ENCODE data around the gene TRIM68. TPM values are rescaled to one million over a fixed set of nuclear protein-coding genes. Genes with fewer than 3 reads are reported as not detected.

Gene TRIM68
- total RNA-seq, 1 donor from 2014 or later = 13.8 TPM

DNA sequence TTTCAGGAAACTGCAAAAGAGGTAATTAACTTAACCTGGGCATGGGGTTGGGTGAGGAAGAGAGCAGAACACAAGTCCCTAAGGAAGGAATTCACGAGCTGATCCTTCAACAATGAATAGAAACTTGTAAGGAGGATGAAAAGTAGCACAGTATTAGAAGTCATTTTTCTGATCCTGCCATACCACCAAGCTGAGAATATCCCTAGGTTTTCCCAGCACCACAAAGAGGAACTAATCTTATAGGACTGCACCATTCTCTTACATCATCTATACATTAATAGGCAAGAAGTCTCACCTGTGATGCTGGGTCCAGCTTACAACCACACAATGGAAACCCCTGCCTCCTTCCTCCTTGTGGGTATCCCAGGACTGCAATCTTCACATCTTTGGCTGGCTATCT, 14.3 kb downstream of the TRIM68 start, which contains the start of gene OR52I1:
TSS of gene OR52I1 (plus strand) at position 301 of the 400 bp plus-strand sequence. CDS start at position 301, 0 bp downstream.
- Histone ChIP-seq H3K27me3 (ENCODE audit: low read depth) (no peaks in the 10 kb centered on the region), H3K36me3 (peaks cover 18% of the 10 kb centered on the region), H3K27ac (no peak within 1 kb of the TSS), H3K4me1 (no peaks in the 10 kb centered on the region), H3K9me3 (no peaks in the 10 kb centered on the region), H3K4me3 (no peak within 1 kb of the TSS)
- intact Hi-C loops (cut with DNase I) = no loop called here
- DNase-seq (no peak), ATAC-seq (no peak)
- no peak for TF ChIP-seq CTCF (IDR thresholded peaks at IDR 0.05)

DNA sequence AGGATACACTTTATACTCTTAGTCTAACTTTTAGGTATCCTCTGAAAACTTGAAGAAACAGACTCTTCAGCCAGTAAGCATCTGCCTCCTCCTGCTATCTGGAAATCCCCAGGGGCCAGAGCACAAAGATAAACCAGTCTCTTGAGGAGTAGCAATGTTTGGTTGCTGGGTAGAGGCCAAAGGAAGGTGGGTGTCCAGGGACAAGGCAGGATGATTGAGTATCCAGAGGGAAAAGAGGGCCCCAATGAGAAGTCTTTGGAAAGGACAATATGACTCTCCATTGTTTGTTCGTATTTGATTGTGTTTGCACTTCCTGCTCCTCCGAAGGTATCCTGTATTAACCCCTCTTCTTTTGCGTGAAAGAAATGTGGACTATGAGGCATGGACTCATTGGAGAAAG, 19.0 kb downstream of the TRIM68 start:
- H3K27me3 ChIP-seq (ENCODE audit: low read depth) = peaks cover 4% of the 10 kb centered on the region
- DNase-seq = no peak
- intact Hi-C loops (cut with DNase I) = no loop called here
- ATAC-seq = no peak
- no peaks in the 10 kb centered on the region for H3K4me1 ChIP-seq
- H3K9me3 ChIP-seq = no peaks in the 10 kb centered on the region
- TF ChIP-seq CTCF (IDR thresholded peaks at IDR 0.05) = no peak
- no peak overlapping the region for H3K27ac ChIP-seq
- H3K4me3 ChIP-seq = no peak overlapping the region
- no peaks in the 10 kb centered on the region for H3K36me3 ChIP-seq

DNA sequence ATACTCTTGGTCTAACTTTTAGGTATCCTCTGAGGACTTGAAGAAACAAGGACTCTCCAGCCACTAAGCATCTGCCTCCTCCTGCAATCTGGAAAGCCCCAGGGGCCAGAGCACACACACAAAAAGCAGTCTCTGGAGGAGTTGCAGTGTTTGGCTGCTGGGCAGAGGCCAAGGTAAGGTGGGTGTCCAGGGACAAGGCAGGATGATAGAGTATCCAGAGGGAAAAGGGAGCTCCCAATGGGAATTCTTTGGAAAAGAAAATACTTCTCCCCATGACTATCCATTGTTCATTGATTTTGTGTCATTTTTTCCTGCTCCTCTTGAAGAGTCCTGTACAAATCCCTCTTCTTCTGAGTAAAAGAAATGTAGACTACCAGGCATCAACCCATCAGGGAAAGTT, 26.6 kb downstream of the TRIM68 start, which contains the start of gene OR52I2:
TSS of gene OR52I2 (plus strand) at position 301 of the 400 bp plus-strand sequence.
- DNase-seq (no peak), ATAC-seq (no peak)
- no peaks in the 10 kb centered on the region for H3K36me3 ChIP-seq
- no peak within 1 kb of the TSS for H3K27ac ChIP-seq
- intact Hi-C loops (cut with DNase I) = no loop called here
- no peak for TF ChIP-seq CTCF (IDR thresholded peaks at IDR 0.05)
- H3K4me3 ChIP-seq = no peak within 1 kb of the TSS
- no peaks in the 10 kb centered on the region for H3K4me1 ChIP-seq
- H3K9me3 ChIP-seq = no peaks in the 10 kb centered on the region
- peaks cover 4% of the 10 kb centered on the region for H3K27me3 ChIP-seq (ENCODE audit: low read depth)

DNA sequence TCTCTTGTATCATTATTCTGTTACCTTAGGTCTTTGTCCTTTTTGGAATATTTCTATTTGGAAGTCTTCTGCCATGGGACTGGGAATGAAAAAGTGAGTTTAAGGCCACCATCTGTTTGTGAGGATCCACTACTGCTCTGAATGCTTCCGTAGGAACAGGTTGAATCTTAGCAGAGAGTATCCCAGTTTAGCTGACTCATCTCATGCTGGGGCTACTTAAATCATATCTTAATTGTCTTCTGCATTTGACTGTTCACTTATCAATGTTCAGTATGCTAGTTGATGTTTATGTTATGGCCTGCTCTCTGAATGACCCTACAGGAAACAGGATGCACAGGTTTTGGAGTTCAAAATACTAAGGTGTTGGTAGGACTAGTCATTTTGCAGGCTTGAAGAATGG, 27.9 kb downstream of the TRIM68 start:
- no peak for ATAC-seq
- no peak for DNase-seq
- Histone ChIP-seq H3K4me3 (no peak overlapping the region), H3K36me3 (no peaks in the 10 kb centered on the region), H3K9me3 (no peaks in the 10 kb centered on the region), H3K27me3 (ENCODE audit: low read depth) (peaks cover 2% of the 10 kb centered on the region), H3K27ac (no peak overlapping the region), H3K4me1 (no peaks in the 10 kb centered on the region)
- intact Hi-C loops (cut with DNase I) = no loop called here
- TF ChIP-seq CTCF (IDR thresholded peaks at IDR 0.05) = no peak

GRCh38 chr11:4578624-4579023, 29.4 kb downstream of the TRIM68 start:
- no peak overlapping the region for H3K4me3 ChIP-seq
- no peaks in the 10 kb centered on the region for H3K9me3 ChIP-seq
- no peaks in the 10 kb centered on the region for H3K4me1 ChIP-seq
- no peak for TF ChIP-seq CTCF (IDR thresholded peaks at IDR 0.05)
- ATAC-seq = no peak
- H3K27me3 ChIP-seq (ENCODE audit: low read depth) = no peaks in the 10 kb centered on the region
- H3K36me3 ChIP-seq = no peaks in the 10 kb centered on the region
- intact Hi-C loops (cut with DNase I) = no loop called here
- no peak overlapping the region for H3K27ac ChIP-seq
- no peak for DNase-seq

GRCh38 chr11:4577761-4578160, 30.3 kb downstream of the TRIM68 start:
- no peak for TF ChIP-seq CTCF (IDR thresholded peaks at IDR 0.05)
- DNase-seq = no peak
- Histone ChIP-seq H3K27ac (no peak overlapping the region), H3K4me1 (no peaks in the 10 kb centered on the region), H3K36me3 (no peaks in the 10 kb centered on the region), H3K9me3 (no peaks in the 10 kb centered on the region), H3K4me3 (no peak overlapping the region), H3K27me3 (ENCODE audit: low read depth) (no peaks in the 10 kb centered on the region)
- intact Hi-C loops (cut with DNase I) = no loop called here
- no peak for ATAC-seq

Data from lower lobe of right lung (tissue), 2 donors.